Measurements from ENCODE around the gene TTC34. TPM values are rescaled to one million over a fixed set of nuclear protein-coding genes. Genes with fewer than 3 reads are reported as not detected.
"Not testable (repeated sequence)": the region's sequence is repeated elsewhere in the genome, so short reads cannot be mapped to it uniquely, and the experiment has no call there.

The TTC34 gene
- total RNA-seq, 1 donor from 2014 or later: 0.10 TPM

GRCh38 chr1:2657124-2657523 lies 144.4 kb downstream of the TTC34 start:
- DNase-seq: not testable (repeated sequence)

GRCh38 chr1:2655598-2656434 lies 145.7 kb downstream of the TTC34 start:
- not testable (repeated sequence) for DNase-seq

GRCh38 chr1:2654443-2654948 lies 147.0 kb downstream of the TTC34 start:
- not testable (repeated sequence) for DNase-seq

GRCh38 chr1:2653741-2654442 lies 147.6 kb downstream of the TTC34 start:
- not testable (repeated sequence) for DNase-seq

- not testable (repeated sequence) for DNase-seq
These were observed 148.4 kb downstream of the TTC34 start for GRCh38 chr1:2652926-2653571.

- not testable (repeated sequence) for DNase-seq
These were observed 149.2 kb downstream of the TTC34 start for GRCh38 chr1:2652152-2652925.

GRCh38 chr1:2650967-2651645 lies 150.4 kb downstream of the TTC34 start:
- no peak for DNase-seq

GRCh38 chr1:2646837-2647236 lies 154.7 kb downstream of the TTC34 start:
- no peak for DNase-seq

- DNase-seq: no peak
These were observed 155.7 kb downstream of the TTC34 start for GRCh38 chr1:2645776-2646175.

- no peak for DNase-seq
These were observed 156.3 kb downstream of the TTC34 start for GRCh38 chr1:2645143-2645542.

GRCh38 chr1:2644591-2645101 lies 156.8 kb downstream of the TTC34 start:
- no peak for DNase-seq

GRCh38 chr1:2644171-2644570 lies 157.3 kb downstream of the TTC34 start:
- no peak for DNase-seq

GRCh38 chr1:2643414-2644077 lies 157.9 kb downstream of the TTC34 start:
- no peak for DNase-seq

GRCh38 chr1:2642560-2643413 lies 158.7 kb downstream of the TTC34 start:
- DNase-seq: peak; percentile 85

- no peak for DNase-seq
These were observed 159.3 kb downstream of the TTC34 start for GRCh38 chr1:2642131-2642559.

- no peak for DNase-seq
These were observed 159.9 kb downstream of the TTC34 start for GRCh38 chr1:2641381-2642130.

GRCh38 chr1:2640626-2641025 lies 160.9 kb downstream of the TTC34 start:
- no peak for DNase-seq

GRCh38 chr1:2639607-2640521 lies 161.6 kb downstream of the TTC34 start:
- no peak for DNase-seq
